ENCODE results near the gene FERMT3.

- no peak for TF ChIP-seq POLR2AphosphoS5 (IDR thresholded peaks at IDR 0.05; ENCODE audit: low read depth, low read length)
- TF ChIP-seq REST (IDR thresholded peaks at IDR 0.05; ENCODE audit: insufficient read depth in 1 of 2, low read depth in 2 of 2, low read length in 2 of 2), result no peak
- TF ChIP-seq TAF1 (IDR thresholded peaks at IDR 0.05; ENCODE audit: borderline replicate concordance, insufficient read depth, low read length), result no peak
- no peak for TF ChIP-seq SIN3A (IDR thresholded peaks at IDR 0.05; ENCODE audit: borderline replicate concordance, insufficient read depth, low read length)
These were observed 52.5 kb downstream of the FERMT3 start for GRCh38 chr11:64258946-64259532.
